ENCODE data around the gene ZSCAN5B. TPM values are rescaled to one million over a fixed set of nuclear protein-coding genes. Genes with fewer than 3 reads are reported as not detected.

ZSCAN5B gene
- total RNA-seq, 1 experiment from 2014 or later: not detected

- Mint-ChIP-seq H3K27ac (no peak overlapping the region; a peak in 1 of 7 replicates), H3K27me3 (ENCODE audit: low read depth) (peaks cover 2% of the 10 kb centered on the region), H3K4me3 (no peak overlapping the region), H3K36me3 (ENCODE audit: insufficient read depth in 1 of 3, low read depth in 3 of 3) (no peaks in the 10 kb centered on the region; a peak in 1 of 7 replicates), H3K4me1 (no peaks in the 10 kb centered on the region), H3K9me3 (peaks cover 0 to 17% of the 10 kb centered on the region in 2 experiments; a peak in 2 of 5 replicates)
- H3K27ac ChIP-seq (ENCODE audit: insufficient read length, low read depth, low read length): no peak overlapping the region
- H3K9me3 ChIP-seq (ENCODE audit: control insufficient read depth, low read depth, low read length): no peaks in the 10 kb centered on the region
- WGBS (ENCODE audit: extremely low coverage, insufficient read length, low lambda C conversion rate): no CpG with 5 or more reads among the region's 9 CpGs
- no peaks in the 10 kb centered on the region for H3K79me2 ChIP-seq (ENCODE audit: insufficient read depth, low read length)
- no peak overlapping the region for H4K5ac ChIP-seq (ENCODE audit: insufficient read length, low read depth, low read length)
- no peak for DNase-seq
- H3K4me2 ChIP-seq (ENCODE audit: insufficient read depth, insufficient read length, low read length): no peak overlapping the region
- no peak overlapping the region for H3K18ac ChIP-seq (ENCODE audit: insufficient read length, low read depth, low read length)
- no peak overlapping the region for H2BK5ac ChIP-seq (ENCODE audit: insufficient read length, low read length)
- no peak overlapping the region for H4K91ac ChIP-seq (ENCODE audit: insufficient read length, low read depth, low read length)
- H3T11ph ChIP-seq (ENCODE audit: low read length): no peak overlapping the region
- H4K8ac ChIP-seq (replicated peaks; ENCODE audit: insufficient read length, low read depth, low read length): no peak overlapping the region
- no peak overlapping the region for H3K56ac ChIP-seq (ENCODE audit: insufficient read length, low read depth, low read length)
- no peak overlapping the region for H2BK12ac ChIP-seq (ENCODE audit: insufficient read length, low read depth, low read length)
- H3K4ac ChIP-seq (ENCODE audit: low read depth, low read length): no peak overlapping the region
- H2AK5ac ChIP-seq (ENCODE audit: insufficient read length, low read length): no peak overlapping the region
- H3K27me3 ChIP-seq (ENCODE audit: insufficient read depth, low read length): no peaks in the 10 kb centered on the region
- H2BK120ac ChIP-seq (ENCODE audit: low read depth, low read length, poor library complexity, severe bottlenecking): no peak overlapping the region
- H2AFZ ChIP-seq (ENCODE audit: low read length): no peak overlapping the region
- H2BK15ac ChIP-seq (ENCODE audit: low read depth, low read length): no peak overlapping the region
- H3K23me2 ChIP-seq (ENCODE audit: insufficient read length, low read depth, low read length, poor library complexity, severe bottlenecking): no peaks in the 10 kb centered on the region
- H2BK20ac ChIP-seq (ENCODE audit: low read depth, low read length, poor library complexity, severe bottlenecking): no peak overlapping the region
- H3K4me1 ChIP-seq (ENCODE audit: insufficient read depth, low read length): no peaks in the 10 kb centered on the region
- H3K79me1 ChIP-seq (ENCODE audit: insufficient read depth, low read depth, low read length, poor library complexity, severe bottlenecking): no peaks in the 10 kb centered on the region
- no peak overlapping the region for H3K9ac ChIP-seq (ENCODE audit: extremely low read depth, insufficient read length, low read length)
- TF ChIP-seq CTCF (conservative IDR thresholded peaks at IDR 0.05): no peak
- H3K23ac ChIP-seq (ENCODE audit: insufficient read length, low read depth, low read length): no peak overlapping the region
- H3K14ac ChIP-seq (ENCODE audit: insufficient read depth, low read length): no peak overlapping the region
- H4K20me1 ChIP-seq (ENCODE audit: control insufficient read depth, insufficient read depth, insufficient read length): no peaks in the 10 kb centered on the region
Observed at GRCh38 chr19:56223481-56223880, 25.9 kb upstream of the ZSCAN5B start.

All from H9 (cell line).